NCI-H1417 treated with DMSO at 0.1 percent for 48 hours (cell line): ENCODE results near the gene PLXDC1.
"Not testable (repeated sequence)": the region's sequence is repeated elsewhere in the genome, so short reads cannot be mapped to it uniquely, and the experiment has no call there.

ENCODE experiments used
- DNase-seq: peaks from one replicate; lab custom pipeline; 2025; lab: John Stamatoyannopoulos, UW

PLXDC1 gene

GRCh38 chr17:39153599-39154051, 2.2 kb upstream of the PLXDC1 start:
- DNase-seq: peak; percentile 57

GRCh38 chr17:39151943-39152818, 744 bp upstream of the PLXDC1 start:
- no peak for DNase-seq

- no peak for DNase-seq
Observed at GRCh38 chr17:39150795-39151149, 665 bp downstream of the PLXDC1 start.

- no peak for DNase-seq
Observed at GRCh38 chr17:39150104-39150634, 1.3 kb downstream of the PLXDC1 start.

- DNase-seq: no peak
Observed at GRCh38 chr17:39147221-39148185, 3.9 kb downstream of the PLXDC1 start.

GRCh38 chr17:39146273-39146672, 5.2 kb downstream of the PLXDC1 start:
- no peak for DNase-seq

GRCh38 chr17:39145143-39145542, 6.3 kb downstream of the PLXDC1 start:
- no peak for DNase-seq

GRCh38 chr17:39144416-39144840, 7.0 kb downstream of the PLXDC1 start:
- DNase-seq: no peak

GRCh38 chr17:39143552-39144093, 7.8 kb downstream of the PLXDC1 start:
- DNase-seq: no peak

GRCh38 chr17:39141915-39142664, 9.3 kb downstream of the PLXDC1 start:
- DNase-seq: no peak

- DNase-seq: no peak
Observed at GRCh38 chr17:39141294-39141693, 10.1 kb downstream of the PLXDC1 start.

GRCh38 chr17:39139561-39139960, 11.9 kb downstream of the PLXDC1 start:
- DNase-seq: no peak

GRCh38 chr17:39139161-39139511, 12.3 kb downstream of the PLXDC1 start:
- no peak for DNase-seq

- no peak for DNase-seq
Observed at GRCh38 chr17:39138431-39139160, 12.8 kb downstream of the PLXDC1 start.

- DNase-seq: no peak
Observed at GRCh38 chr17:39134878-39135277, 16.6 kb downstream of the PLXDC1 start.

GRCh38 chr17:39132192-39132610, 19.2 kb downstream of the PLXDC1 start:
- DNase-seq: no peak

GRCh38 chr17:39131616-39132015, 19.8 kb downstream of the PLXDC1 start:
- DNase-seq: no peak

- no peak for DNase-seq
Observed at GRCh38 chr17:39130205-39130604, 21.2 kb downstream of the PLXDC1 start.

GRCh38 chr17:39129544-39129943, 21.9 kb downstream of the PLXDC1 start:
- not testable (repeated sequence) for DNase-seq

- DNase-seq: no peak
Observed at GRCh38 chr17:39126436-39126835, 25.0 kb downstream of the PLXDC1 start.
